ENCODE data around the gene MT1M. TPM values are rescaled to one million over a fixed set of nuclear protein-coding genes. Genes with fewer than 3 reads are reported as not detected.

The MT1M gene
- total RNA-seq, 1 donor from 2014 or later, result not detected

DNA sequence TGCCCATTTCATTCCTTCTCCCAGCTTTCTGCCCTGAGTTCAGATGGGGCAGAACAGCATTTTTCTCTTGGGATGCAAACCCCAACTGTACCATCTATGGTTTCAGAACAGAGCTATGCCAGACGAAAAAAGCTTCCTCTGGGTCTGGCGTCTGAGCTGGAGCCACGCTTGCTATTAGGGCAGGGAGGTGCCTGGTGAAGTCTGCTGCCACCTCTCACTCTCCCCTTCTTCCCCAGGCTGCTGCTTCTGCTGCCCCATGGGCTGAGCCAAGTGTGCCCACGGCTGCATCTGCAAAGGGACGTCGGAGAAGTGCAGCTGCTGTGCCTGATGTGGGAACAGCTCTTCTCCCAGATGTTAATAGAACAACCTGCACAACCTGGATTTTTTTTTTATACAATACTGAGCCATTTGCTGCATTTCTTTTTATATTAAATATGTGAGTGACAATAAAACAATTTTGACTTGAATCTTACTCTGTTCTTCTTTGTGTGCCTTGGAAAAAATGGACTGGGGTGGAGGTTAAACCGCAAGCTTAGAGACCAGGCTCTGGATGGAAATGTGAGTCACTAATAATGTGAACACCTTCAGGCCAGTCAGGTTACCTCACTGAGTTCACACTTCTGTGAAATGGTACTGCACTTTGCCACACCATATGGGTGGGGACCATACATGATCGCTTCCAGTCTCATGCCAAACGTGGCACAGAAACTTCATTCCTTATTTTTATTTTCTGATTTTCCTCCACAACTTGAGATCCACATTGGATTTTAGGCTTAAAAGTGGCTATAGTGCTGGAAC, 4.4 kb downstream of the MT1M start:
- no peak overlapping the region for H3K4me3 Mint-ChIP-seq
- H3K36me3 Mint-ChIP-seq (ENCODE audit: low read depth), result no peaks in the 10 kb centered on the region
- peaks cover 99% of the 10 kb centered on the region for H3K27me3 Mint-ChIP-seq (ENCODE audit: low read depth)
- TF ChIP-seq, protein P1, sequence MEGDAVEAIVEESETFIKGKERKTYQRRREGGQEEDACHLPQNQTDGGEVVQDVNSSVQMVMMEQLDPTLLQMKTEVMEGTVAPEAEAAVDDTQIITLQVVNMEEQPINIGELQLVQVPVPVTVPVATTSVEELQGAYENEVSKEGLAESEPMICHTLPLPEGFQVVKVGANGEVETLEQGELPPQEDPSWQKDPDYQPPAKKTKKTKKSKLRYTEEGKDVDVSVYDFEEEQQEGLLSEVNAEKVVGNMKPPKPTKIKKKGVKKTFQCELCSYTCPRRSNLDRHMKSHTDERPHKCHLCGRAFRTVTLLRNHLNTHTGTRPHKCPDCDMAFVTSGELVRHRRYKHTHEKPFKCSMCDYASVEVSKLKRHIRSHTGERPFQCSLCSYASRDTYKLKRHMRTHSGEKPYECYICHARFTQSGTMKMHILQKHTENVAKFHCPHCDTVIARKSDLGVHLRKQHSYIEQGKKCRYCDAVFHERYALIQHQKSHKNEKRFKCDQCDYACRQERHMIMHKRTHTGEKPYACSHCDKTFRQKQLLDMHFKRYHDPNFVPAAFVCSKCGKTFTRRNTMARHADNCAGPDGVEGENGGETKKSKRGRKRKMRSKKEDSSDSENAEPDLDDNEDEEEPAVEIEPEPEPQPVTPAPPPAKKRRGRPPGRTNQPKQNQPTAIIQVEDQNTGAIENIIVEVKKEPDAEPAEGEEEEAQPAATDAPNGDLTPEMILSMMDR (conservative IDR thresholded peaks at IDR 0.05), result no peak
- no peak for DNase-seq (ENCODE audit: low read depth, low spot score)
- H3K9me3 Mint-ChIP-seq, result no peaks in the 10 kb centered on the region
- no peak overlapping the region for H3K27ac Mint-ChIP-seq (ENCODE audit: unreplicated experiment)
- H3K4me1 Mint-ChIP-seq, result peaks cover 10% of the 10 kb centered on the region

DNA sequence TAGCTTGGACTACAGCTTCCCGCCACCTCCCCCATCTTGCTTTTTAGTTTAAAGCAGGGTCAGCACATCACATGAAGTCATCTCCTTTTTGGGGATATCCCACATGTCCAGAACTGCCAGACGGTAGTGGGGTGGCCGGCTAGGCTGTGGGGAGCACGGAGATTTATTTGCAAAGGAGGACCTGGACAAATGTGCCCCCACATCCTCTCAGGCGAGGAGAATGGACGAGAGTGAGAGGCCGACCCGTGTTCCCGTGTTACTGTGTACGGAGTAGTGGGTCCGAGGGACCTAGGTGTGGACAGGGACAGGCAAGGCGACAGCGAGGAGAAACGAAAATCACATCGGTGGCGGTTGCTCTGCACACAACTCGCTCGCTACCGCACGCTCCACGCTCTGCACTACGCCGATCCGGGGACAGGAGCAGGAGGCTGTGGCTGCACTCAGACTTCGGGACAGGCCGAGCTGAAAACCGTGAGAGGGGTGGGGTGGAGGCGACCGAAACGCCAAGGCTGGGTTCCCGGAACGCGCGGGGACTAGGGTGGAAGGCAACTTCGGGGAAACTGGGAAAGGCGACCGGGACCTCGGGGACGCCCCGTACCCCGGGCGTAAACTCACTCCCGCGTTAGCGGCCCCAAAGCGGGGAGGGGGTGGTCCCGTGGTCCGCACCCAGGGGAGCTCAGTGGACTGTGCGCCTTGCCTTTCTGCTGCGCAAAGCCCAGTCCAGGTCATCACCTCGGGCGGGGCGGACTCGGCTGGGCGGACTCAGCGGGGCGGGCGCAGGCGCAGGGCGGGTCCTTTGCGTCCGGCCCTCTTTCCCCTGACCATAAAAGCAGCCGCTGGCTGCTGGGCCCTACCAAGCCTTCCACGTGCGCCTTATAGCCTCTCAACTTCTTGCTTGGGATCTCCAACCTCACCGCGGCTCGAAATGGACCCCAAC, 5.6 kb downstream of the MT1M start, which contains the start of gene MT1A:
Gene MT1A (plus strand): TSS at position 853 of the 937 bp plus-strand sequence. CDS start 73 bp downstream, at position 926.
- peak within 1 kb of the TSS; percentile 68 for H3K4me3 Mint-ChIP-seq
- DNase-seq (ENCODE audit: low read depth, low spot score), result no peak
- H3K36me3 Mint-ChIP-seq (ENCODE audit: low read depth), result no peaks in the 10 kb centered on the region
- no peak within 1 kb of the TSS for H3K27ac Mint-ChIP-seq (ENCODE audit: unreplicated experiment)
- no peaks in the 10 kb centered on the region for H3K9me3 Mint-ChIP-seq
- peaks cover 6% of the 10 kb centered on the region for H3K4me1 Mint-ChIP-seq
- TF ChIP-seq, protein P1 (conservative IDR thresholded peaks at IDR 0.05), result no peak
- peaks cover 99% of the 10 kb centered on the region for H3K27me3 Mint-ChIP-seq (ENCODE audit: low read depth)

DNA sequence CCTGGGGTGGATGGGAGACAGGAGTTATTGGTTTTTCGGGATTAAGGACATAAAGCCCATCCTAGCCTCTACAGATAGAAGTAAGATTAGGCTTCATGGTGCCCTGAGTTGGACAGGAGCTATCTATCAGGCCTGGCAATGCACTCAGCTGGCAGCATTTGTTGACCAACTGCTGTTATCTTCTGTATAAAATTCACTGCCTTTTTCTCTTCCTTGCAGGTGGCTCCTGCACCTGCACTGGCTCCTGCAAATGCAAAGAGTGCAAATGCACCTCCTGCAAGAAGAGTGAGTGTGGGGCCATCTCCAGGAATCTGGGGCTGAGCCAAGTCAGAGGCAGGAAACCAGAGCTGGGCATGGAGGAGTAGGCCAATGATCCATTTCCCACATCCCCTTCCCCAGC, 6.6 kb downstream of the MT1M start:
- peaks cover 99% of the 10 kb centered on the region for H3K27me3 Mint-ChIP-seq (ENCODE audit: low read depth)
- TF ChIP-seq, protein P1 (conservative IDR thresholded peaks at IDR 0.05), result no peak

DNA sequence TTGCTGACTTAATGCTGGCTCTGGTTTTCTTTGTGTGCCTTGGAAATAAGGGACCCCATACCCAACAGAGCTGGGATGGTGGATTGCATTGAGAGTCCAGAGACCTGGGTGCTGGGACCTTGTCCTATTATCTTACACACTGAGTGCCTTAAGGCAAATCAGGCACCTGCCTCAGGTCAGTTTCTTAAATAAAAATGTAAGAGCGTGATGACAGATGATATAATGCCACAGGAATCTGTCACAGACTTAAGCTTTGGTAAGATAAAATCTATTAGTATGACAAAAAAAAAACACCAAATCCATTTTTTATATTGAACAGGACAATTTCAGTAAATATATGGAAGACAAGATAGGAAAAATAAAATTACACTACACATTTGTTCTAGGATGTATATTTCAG, 7.6 kb downstream of the MT1M start:
- TF ChIP-seq, protein P1 (conservative IDR thresholded peaks at IDR 0.05), result no peak
- no peak for DNase-seq (ENCODE audit: low read depth, low spot score)
- Mint-ChIP-seq H3K27ac (ENCODE audit: unreplicated experiment) (no peak overlapping the region), H3K27me3 (ENCODE audit: low read depth) (peaks cover 99% of the 10 kb centered on the region), H3K36me3 (ENCODE audit: low read depth) (no peaks in the 10 kb centered on the region), H3K4me1 (peaks cover 6% of the 10 kb centered on the region), H3K9me3 (no peaks in the 10 kb centered on the region), H3K4me3 (no peak overlapping the region)

More for the DNA sequence above, 6.6 kb downstream of the MT1M start:
- no peaks in the 10 kb centered on the region for H3K9me3 Mint-ChIP-seq
- no peak for DNase-seq (ENCODE audit: low read depth, low spot score)
- no peak overlapping the region for H3K27ac Mint-ChIP-seq (ENCODE audit: unreplicated experiment)
- no peak overlapping the region for H3K4me3 Mint-ChIP-seq
- H3K4me1 Mint-ChIP-seq, result peaks cover 6% of the 10 kb centered on the region
- no peaks in the 10 kb centered on the region for H3K36me3 Mint-ChIP-seq (ENCODE audit: low read depth)

DNA sequence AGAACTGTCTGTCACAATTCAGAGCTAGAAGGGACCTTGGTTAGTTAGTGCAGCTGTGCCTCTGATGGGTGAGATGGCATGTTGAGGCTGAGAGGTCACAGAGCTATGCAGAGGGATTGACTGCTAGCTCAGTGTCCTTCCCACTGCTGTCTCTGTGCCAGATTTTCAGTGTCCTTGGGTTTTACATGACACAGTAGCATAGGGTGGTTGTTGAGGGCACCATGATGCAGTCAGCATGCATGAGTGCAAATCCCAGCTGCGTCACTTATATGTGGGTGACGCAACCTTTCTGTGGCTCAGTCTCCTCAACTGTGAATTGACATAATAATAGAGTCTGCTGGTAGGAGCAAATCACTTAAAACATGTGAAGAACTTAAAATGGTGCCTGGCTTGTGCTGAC, 8.7 kb downstream of the MT1M start:
- H3K9me3 Mint-ChIP-seq, result no peaks in the 10 kb centered on the region
- no peak overlapping the region for H3K4me3 Mint-ChIP-seq
- H3K27me3 Mint-ChIP-seq (ENCODE audit: low read depth), result peaks cover 100% of the 10 kb centered on the region
- DNase-seq (ENCODE audit: low read depth, low spot score), result no peak
- H3K4me1 Mint-ChIP-seq, result peaks cover 6% of the 10 kb centered on the region
- no peak overlapping the region for H3K27ac Mint-ChIP-seq (ENCODE audit: unreplicated experiment)
- no peaks in the 10 kb centered on the region for H3K36me3 Mint-ChIP-seq (ENCODE audit: low read depth)
- TF ChIP-seq, protein P1 (conservative IDR thresholded peaks at IDR 0.05), result no peak
